ENCODE results near the gene RNU5D-1. TPM values are rescaled to one million over a fixed set of nuclear protein-coding genes. Genes with fewer than 3 reads are reported as not detected.

Gene RNU5D-1
- total and polyA plus RNA-seq, 2 of the 13 experiments (the other 11 are each of a cell fraction or from before 2014, with no cell fraction given) = 165 TPM; not detected in 1

DNA sequence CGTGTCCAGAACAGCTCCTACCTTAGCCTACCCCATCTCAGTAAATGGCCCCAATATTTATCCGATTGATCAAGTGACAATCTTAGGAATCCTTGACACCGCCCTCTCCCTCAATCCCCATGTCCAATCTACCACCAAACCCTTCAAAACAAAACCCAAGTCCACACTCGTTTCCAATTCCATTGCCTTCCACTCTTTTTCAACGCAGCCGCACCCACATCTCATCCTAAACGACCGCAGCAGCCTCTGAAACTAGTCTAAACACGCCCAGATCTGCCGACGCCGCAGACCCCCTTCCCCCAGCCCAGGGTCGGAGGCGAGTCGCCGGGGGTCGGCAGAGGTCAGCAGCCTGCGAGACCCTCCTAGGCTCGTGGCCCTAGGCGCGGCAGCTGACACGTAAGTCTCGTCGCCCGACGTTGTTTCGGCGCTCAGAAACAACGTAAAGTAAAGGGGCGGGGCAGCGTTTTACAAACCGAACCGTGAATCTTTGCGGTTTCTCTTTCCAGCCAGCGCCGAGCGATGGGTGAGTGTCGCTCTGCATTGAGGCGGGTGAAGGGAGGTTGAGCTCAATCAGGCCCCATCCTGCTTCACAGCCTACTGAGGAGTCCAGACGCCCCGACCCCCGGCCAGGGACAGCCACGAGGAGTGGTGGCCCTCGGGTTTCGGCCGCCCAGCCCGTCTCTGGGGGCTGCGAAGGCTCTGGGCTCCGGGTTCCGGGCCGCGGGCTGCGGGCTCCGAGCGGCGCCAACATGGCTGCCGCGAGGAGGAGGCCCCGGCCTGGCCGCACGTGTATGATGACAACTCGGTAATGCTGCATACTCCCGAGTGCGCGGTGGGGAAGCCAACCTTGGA lies 44.3 kb upstream of the RNU5D-1 start, which contains the start of gene RPS8 (continued):
- TF ChIP-seq, protein P1, sequence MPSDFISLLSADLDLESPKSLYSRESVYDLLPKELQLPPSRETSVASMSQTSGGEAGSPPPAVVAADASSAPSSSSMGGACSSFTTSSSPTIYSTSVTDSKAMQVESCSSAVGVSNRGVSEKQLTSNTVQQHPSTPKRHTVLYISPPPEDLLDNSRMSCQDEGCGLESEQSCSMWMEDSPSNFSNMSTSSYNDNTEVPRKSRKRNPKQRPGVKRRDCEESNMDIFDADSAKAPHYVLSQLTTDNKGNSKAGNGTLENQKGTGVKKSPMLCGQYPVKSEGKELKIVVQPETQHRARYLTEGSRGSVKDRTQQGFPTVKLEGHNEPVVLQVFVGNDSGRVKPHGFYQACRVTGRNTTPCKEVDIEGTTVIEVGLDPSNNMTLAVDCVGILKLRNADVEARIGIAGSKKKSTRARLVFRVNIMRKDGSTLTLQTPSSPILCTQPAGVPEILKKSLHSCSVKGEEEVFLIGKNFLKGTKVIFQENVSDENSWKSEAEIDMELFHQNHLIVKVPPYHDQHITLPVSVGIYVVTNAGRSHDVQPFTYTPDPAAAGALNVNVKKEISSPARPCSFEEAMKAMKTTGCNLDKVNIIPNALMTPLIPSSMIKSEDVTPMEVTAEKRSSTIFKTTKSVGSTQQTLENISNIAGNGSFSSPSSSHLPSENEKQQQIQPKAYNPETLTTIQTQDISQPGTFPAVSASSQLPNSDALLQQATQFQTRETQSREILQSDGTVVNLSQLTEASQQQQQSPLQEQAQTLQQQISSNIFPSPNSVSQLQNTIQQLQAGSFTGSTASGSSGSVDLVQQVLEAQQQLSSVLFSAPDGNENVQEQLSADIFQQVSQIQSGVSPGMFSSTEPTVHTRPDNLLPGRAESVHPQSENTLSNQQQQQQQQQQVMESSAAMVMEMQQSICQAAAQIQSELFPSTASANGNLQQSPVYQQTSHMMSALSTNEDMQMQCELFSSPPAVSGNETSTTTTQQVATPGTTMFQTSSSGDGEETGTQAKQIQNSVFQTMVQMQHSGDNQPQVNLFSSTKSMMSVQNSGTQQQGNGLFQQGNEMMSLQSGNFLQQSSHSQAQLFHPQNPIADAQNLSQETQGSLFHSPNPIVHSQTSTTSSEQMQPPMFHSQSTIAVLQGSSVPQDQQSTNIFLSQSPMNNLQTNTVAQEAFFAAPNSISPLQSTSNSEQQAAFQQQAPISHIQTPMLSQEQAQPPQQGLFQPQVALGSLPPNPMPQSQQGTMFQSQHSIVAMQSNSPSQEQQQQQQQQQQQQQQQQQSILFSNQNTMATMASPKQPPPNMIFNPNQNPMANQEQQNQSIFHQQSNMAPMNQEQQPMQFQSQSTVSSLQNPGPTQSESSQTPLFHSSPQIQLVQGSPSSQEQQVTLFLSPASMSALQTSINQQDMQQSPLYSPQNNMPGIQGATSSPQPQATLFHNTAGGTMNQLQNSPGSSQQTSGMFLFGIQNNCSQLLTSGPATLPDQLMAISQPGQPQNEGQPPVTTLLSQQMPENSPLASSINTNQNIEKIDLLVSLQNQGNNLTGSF (CRISPR knock-in tag; IDR thresholded peaks at IDR 0.05) = peak; percentile 83
- TF ChIP-seq SMAD9 (CRISPR knock-in tag; IDR thresholded peaks at IDR 0.05) (no peak), ATF7-NPFF (CRISPR knock-in tag; IDR thresholded peaks at IDR 0.05; ENCODE audit: low read depth) (no peak), EEA1 (CRISPR knock-in tag; IDR thresholded peaks at IDR 0.05; ENCODE audit: borderline replicate concordance) (no peak), REL (CRISPR knock-in tag; conservative IDR thresholded peaks at IDR 0.05) (no peak; the same call in 1 of the 2 replicates), KLF15 (CRISPR knock-in tag; IDR thresholded peaks at IDR 0.05; ENCODE audit: borderline replicate concordance) (peak; percentile 44; the same call in 1 of the 2 replicates), KLF12 (CRISPR knock-in tag; IDR thresholded peaks at IDR 0.05; ENCODE audit: borderline replicate concordance) (peak; percentile 92), HNF4A (CRISPR knock-in tag; IDR thresholded peaks at IDR 0.05) (peak; percentile 28), TEAD2 (CRISPR knock-in tag; IDR thresholded peaks at IDR 0.05) (no peak), MED1 (CRISPR knock-in tag; IDR thresholded peaks at IDR 0.05) (peak; percentile 90), ZNF546 (CRISPR knock-in tag; conservative IDR thresholded peaks at IDR 0.05) (no peak), ZNF703 (CRISPR knock-in tag; IDR thresholded peaks at IDR 0.05; ENCODE audit: borderline replicate concordance) (peak; percentile 32; the same call in 1 of the 2 replicates), GZF1 (CRISPR knock-in tag; IDR thresholded peaks at IDR 0.05) (no peak; the same call in 1 of the 2 replicates), RXRA (CRISPR knock-in tag; IDR thresholded peaks at IDR 0.05) (peak; percentile 96), SNRNP70 (IDR thresholded peaks at IDR 0.05; ENCODE audit: low read depth, low read length) (no peak)
- TF ChIP-seq, protein P2, sequence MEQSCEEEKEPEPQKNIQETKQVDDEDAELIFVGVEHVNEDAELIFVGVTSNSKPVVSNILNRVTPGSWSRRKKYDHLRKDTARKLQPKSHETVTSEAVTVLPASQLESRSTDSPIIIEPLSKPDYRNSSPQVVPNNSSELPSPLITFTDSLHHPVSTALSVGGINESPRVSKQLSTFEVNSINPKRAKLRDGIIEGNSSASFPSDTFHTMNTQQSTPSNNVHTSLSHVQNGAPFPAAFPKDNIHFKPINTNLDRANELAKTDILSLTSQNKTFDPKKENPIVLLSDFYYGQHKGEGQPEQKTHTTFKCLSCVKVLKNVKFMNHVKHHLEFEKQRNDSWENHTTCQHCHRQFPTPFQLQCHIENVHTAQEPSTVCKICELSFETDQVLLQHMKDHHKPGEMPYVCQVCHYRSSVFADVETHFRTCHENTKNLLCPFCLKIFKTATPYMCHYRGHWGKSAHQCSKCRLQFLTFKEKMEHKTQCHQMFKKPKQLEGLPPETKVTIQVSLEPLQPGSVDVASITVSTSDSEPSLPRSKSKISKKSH (CRISPR knock-in tag; IDR thresholded peaks at IDR 0.05; ENCODE audit: borderline replicate concordance) = no peak
- TF ChIP-seq, protein P3, sequence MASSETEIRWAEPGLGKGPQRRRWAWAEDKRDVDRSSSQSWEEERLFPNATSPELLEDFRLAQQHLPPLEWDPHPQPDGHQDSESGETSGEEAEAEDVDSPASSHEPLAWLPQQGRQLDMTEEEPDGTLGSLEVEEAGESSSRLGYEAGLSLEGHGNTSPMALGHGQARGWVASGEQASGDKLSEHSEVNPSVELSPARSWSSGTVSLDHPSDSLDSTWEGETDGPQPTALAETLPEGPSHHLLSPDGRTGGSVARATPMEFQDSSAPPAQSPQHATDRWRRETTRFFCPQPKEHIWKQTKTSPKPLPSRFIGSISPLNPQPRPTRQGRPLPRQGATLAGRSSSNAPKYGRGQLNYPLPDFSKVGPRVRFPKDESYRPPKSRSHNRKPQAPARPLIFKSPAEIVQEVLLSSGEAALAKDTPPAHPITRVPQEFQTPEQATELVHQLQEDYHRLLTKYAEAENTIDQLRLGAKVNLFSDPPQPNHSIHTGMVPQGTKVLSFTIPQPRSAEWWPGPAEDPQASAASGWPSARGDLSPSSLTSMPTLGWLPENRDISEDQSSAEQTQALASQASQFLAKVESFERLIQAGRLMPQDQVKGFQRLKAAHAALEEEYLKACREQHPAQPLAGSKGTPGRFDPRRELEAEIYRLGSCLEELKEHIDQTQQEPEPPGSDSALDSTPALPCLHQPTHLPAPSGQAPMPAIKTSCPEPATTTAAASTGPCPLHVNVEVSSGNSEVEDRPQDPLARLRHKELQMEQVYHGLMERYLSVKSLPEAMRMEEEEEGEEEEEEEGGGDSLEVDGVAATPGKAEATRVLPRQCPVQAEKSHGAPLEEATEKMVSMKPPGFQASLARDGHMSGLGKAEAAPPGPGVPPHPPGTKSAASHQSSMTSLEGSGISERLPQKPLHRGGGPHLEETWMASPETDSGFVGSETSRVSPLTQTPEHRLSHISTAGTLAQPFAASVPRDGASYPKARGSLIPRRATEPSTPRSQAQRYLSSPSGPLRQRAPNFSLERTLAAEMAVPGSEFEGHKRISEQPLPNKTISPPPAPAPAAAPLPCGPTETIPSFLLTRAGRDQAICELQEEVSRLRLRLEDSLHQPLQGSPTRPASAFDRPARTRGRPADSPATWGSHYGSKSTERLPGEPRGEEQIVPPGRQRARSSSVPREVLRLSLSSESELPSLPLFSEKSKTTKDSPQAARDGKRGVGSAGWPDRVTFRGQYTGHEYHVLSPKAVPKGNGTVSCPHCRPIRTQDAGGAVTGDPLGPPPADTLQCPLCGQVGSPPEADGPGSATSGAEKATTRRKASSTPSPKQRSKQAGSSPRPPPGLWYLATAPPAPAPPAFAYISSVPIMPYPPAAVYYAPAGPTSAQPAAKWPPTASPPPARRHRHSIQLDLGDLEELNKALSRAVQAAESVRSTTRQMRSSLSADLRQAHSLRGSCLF (CRISPR knock-in tag; IDR thresholded peaks at IDR 0.05; ENCODE audit: borderline replicate concordance) = peak; percentile 77; the same call in 1 of the 2 replicates

Measured in HepG2 (cell line).